Fibroblast of skin of abdomen (primary cell): ENCODE measurements around the gene NPTX2. TPM values are rescaled to one million over a fixed set of nuclear protein-coding genes. Genes with fewer than 3 reads are reported as not detected.
"Not testable (repeated sequence)": the region's sequence is repeated elsewhere in the genome, so short reads cannot be mapped to it uniquely, and the experiment has no call there.

Experiments
- DNase-seq: peaks from one replicate; pipeline ENCODE4 v3.0.0-alpha.2; 2013
- polyA plus RNA-seq, 2 experiments: library from polyadenylated mRNA; unstranded; fragments of 120-200 nt; gene quantifications; one replicate each; pipeline ENCODE4 v1.2.1, GENCODE V29; 2013; ENCODE audit not compliant: insufficient read length in 2 of 2

Gene NPTX2, protein sequence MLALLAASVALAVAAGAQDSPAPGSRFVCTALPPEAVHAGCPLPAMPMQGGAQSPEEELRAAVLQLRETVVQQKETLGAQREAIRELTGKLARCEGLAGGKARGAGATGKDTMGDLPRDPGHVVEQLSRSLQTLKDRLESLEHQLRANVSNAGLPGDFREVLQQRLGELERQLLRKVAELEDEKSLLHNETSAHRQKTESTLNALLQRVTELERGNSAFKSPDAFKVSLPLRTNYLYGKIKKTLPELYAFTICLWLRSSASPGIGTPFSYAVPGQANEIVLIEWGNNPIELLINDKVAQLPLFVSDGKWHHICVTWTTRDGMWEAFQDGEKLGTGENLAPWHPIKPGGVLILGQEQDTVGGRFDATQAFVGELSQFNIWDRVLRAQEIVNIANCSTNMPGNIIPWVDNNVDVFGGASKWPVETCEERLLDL
- polyA plus RNA-seq (2013, experiment 1 of 2; ENCODE audit: insufficient read length): 1.6 TPM
- polyA plus RNA-seq (2013, experiment 2 of 2; ENCODE audit: insufficient read length): 1.7 TPM

DNA sequence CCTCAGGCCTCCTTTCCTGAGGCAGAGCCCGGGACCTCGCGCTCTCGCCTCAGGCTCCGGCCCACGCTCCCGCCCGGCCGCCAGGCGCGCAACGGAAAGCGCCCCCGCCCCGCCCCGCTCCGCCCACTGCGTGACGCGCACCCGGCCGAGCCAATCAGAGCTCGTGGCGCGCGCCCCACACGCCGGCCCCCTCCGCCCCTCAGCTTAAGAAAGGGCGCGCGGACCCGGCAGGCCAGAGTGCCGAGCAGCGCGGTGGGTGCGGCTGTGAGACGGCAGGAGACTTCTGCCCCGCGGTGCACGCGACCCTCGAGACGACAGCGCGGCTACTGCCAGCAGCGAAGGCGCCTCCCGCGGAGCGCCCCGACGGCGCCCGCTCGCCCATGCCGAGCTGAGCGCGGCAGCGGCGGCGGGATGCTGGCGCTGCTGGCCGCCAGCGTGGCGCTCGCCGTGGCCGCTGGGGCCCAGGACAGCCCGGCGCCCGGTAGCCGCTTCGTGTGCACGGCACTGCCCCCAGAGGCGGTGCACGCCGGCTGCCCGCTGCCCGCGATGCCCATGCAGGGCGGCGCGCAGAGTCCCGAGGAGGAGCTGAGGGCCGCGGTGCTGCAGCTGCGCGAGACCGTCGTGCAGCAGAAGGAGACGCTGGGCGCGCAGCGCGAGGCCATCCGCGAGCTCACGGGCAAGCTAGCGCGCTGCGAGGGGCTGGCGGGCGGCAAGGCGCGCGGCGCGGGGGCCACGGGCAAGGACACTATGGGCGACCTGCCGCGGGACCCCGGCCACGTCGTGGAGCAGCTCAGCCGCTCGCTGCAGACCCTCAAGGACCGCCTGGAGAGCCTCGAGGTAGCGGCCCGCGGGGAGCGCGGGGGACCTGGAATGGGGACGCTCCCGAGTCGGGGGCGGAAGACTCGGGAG is at the start of gene NPTX2:
Gene NPTX2 (plus strand): TSS at position 235 of the 909 bp plus-strand sequence. CDS start 177 bp downstream, at position 412.
- peak; percentile 32 for DNase-seq

DNA sequence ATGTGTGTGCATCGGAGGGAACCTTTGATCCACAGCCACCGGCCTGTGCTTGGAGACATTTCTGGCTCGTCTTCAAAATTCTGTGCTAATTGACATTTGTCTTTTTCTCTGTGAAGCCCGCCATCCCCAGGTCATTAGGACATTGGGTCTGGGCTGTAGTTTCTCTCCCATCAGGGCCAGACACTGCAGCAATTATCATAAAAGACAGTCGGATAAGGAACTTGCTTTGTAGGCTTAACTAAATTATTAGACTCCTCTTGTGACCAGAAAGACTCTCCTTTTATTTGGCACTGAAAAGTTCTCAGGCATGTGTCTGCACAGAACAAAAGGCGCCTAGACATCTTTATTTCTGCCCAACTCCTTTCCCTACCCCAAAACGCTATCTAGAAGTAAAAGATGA is 49.1 kb upstream of the NPTX2 start:
- no peak for DNase-seq

DNA sequence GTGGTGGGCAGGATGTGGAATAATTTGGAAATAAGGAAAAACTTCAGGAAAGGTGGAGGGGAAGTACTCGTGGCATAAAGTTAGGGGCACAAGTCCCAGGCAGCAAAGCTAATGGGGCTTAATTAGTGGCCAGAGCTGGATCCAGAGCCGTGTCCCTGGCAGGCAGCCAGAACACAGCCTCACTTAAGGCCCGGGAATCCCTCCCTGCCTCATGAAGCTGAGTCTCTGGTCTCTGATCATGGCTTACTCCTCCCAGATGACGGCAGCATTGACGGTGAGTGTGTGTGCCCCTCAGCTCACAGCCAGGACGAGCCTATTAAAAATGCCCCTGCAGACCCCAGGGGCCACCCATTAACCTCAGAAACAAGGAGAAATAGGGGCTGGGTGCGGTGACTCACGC is 48.2 kb upstream of the NPTX2 start:
- DNase-seq: no peak

DNA sequence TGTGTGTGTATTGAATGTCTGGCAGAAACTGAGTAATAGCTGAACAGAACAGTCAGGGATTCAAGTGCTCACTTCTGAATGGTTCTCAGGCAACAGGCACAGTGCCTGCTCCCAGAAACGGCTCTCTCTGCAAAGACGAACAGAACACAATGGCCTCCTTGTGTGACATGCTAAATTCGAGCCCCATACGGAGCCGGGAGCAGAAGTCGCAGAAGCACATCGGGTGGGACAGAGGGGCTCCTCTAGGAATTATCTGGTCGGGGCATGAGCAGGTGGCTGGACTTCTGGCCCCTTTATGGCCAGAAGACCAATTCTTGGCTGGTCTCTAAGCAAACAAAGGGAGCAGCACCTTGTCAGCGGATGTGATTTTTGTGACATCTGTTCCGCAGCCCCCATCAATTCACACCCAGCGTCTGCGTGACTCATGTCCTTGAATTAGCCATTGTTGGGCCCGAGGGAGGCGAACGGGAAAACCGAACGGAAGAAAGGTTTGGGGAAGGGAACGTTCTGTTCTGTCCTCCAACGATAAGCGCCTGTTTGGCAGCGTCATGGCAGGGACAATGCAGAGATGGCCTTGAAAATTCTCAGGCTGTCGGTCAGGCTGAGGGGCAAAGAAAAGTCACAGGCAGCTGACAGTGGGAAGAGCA is 47.3 kb upstream of the NPTX2 start:
- DNase-seq: no peak

DNA sequence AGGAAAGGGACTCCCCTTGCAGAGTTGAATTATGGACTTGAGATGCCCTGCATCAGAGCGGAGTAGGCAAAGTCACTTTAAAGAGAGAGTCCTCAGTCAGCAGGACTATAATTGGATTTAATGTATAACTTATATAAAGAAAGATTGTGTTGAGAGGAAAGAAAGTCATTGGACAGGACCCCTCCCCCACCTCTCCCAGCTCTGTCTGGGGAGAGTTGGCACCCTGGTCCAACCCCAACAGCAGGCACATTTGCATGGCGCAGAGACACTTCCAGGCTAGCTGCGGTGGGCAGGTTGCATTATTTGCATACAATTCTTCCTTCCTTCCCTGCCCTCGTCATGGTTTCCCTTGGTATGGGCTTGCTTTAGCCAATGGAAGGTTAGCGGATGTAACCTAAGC is 46.1 kb upstream of the NPTX2 start:
- no peak for DNase-seq

DNA sequence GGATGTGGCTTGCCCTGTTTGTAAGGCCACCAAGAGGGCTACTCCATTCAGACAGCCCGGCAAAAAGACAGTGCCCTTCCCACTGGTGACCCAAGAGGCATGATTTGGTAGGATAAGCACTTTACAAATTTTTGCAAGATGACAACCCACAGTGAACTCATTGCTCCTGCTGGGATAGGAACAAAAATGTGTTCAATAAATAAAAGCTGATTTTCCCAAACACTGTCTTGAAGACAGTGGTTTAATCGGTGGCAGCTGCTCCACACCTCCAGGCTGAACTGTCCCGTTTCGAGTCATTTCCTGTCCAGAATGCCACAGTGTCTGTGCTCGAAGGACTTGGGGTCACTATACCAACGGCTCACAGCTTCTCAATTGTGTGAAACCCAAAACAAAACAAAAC is 45.1 kb upstream of the NPTX2 start:
- DNase-seq: no peak

DNA sequence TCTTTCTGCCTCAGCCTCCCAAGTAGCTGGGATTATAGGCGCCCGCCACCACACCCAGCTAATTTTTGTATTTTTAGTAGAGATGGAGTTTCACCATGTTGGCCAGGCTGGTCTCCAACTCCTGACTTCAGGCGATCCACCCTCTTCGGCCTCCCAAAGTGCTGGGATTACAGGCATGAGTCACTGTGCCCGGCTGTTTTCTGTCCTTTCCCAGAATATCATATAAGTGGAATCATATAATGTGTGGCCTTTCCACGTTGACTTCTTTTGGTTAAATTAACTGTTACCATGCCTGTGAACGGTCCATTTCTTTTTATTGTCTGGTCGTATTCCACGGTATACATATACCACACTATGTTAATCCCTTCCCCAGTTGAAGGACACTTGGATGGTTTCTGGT is 44.4 kb upstream of the NPTX2 start:
- DNase-seq: not testable (repeated sequence)

DNA sequence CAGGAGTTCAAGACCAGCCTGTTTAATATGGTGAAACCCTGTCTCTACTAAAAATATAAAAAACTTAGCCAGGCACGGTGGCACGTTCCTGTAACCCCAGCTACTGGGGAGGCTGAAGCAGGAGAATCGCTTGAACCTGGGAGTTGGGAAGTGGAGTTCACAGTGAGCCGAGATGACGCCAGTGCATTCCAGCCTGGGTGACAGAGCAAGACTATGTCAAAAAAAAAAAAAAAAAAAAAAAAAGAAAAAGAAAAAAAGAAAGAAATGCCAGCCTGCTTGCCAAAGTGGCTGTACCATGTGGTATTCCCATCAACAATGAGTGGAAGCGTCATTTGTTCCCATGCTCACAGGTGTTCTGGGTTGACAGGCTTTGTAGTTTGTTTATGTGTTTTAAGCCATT is 43.3 kb upstream of the NPTX2 start:
- no peak for DNase-seq

DNA sequence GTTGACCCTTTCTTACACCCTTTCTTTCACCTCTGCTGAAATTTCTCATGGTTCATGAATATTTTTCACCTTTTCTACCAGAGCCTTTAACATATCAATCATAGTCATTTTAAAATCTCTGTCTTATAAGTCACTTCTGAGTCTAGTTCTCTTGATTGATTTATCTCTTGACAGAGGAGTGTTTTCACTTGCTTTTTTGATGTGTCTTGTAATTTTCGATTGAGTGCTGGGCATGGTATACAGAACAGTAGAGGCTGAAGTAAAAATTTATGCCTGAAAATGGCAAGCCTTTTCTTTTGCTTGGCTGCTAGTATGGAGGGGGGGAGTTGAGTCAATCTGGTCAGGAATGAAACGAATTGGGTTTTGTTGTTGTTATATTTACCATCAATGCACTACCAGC is 41.2 kb upstream of the NPTX2 start:
- DNase-seq: no peak

DNA sequence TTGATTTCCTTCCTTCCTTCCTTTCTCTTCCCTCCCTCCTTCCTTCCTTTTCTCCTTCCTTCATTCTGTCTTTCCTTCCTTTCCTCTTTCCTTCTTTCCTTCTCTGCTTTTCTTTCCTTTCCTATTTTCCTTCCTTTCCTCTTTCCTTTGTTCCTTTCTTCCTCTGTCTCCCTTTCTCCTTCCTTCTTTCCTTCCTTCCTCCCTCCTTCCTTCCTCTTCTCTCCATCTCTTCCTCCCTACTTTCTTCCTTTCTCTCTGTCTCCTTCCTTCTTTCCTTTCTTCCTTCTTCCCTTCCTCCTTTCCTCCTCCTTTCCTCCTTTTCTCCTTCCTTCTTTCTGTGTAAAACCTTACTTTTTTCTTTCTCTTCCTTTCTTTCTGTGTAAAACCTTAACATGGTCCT is 32.3 kb upstream of the NPTX2 start:
- DNase-seq: no peak

DNA sequence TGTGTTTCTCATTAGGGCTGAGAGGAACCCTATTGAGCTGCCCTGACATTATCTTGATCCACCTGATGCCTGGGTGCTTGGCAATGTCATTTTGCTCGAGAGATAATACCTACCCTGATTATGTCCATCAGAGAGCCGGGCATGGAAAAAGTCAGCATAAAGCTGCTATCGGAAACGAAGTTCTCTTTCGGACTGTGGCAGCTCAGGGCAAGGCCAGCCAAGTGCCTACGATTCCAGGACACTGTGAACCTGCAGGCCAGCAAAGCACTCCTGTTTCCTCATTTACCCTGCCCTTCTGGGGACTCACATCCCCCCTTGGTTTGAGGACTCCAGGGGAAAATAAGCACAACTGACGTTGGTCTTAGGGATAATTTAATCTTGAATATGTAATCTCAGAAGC is 25.2 kb upstream of the NPTX2 start:
- no peak for DNase-seq

DNA sequence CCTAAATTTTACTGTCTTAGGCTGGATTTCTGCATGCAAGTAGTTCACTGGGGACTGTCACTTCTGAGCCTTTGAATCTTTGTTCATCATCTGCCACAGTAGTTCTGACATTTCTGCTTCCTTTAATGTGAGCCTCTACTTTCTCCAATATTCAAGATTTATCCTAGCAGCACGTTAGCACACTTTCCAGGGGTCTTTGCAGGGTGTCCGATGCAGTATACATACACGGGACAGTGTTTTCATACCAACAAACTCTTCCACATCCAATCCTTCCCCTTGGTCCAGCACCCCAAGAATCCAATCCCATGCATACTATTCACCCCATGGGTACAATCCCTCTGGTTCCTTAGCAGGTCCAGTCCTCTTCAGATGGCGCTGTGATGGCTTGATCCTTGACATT is 22.7 kb upstream of the NPTX2 start:
- DNase-seq: no peak

DNA sequence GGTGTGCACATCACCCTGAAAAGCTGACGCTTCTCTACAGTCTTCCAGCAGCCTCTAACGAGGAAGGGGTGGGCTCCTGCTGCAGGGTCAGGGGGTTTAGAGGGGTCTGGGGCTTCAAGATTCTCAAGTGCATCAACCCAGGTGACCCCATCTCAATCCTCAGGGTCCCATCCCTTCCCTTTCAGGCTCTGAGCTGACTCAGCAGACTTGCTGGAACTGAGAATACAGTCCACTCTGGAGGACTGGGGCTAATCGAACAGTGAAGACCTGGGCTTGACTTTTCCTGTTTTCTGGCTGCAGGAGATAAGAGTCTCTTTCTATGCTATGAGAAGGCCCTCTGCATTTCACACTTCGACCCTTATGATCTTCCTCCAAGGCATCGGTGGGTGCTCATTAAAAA is 22.3 kb upstream of the NPTX2 start:
- DNase-seq: no peak

DNA sequence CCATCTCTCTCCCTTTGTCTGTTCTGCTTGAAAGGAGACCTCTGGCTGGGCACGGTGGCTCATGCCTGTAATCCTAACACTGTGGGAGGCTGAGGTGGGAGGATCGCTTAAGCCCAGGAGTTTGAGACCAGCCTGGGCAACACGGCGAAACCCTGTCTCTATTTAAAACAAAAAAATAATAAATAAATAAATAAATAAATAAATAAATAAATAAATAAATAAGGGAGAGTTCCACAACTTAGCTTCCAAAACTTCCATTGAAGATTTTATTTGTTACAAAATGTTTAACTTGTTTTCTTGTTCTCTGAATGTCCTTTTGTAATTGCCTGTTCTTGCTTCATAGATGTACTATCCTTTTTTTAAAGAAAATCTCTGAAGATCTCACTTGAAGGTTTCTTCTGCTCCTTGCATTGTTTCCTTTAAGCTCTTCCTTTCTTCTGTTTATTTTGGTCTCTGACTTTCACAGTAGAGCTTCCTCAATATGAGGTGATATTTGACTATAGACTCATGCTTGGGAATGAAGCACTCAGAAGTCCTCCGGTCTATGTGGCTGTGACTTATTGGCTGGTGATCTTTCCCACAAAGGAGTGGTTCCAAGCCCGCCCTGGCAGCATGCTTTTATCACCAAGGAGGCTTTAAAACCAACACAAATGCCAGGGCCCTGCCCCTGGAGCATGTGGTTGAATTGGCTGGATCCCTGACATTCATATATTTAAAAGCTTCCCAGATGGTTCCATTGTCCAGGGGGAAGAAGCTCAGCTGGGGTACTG is 18.1 kb upstream of the NPTX2 start:
- no peak for DNase-seq

DNA sequence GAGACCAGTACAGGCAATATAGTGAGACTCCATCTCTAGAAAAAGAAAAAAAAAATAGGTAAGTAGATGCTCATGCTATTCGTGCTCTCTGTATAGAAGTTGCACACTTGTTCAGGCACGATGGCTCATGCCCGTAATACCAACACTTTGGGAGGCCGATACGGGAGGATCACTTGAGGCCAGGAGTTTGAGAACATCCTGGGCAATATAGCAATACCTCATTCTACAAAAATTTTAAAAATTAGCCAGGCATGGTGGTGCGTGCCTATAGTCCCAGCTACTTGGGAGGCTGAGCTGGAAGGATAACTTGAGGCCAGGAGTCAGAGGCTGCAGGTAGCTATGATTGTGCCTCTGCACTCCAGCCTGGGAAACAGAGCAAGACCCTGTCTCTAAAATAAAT is 17.2 kb upstream of the NPTX2 start:
- no peak for DNase-seq

DNA sequence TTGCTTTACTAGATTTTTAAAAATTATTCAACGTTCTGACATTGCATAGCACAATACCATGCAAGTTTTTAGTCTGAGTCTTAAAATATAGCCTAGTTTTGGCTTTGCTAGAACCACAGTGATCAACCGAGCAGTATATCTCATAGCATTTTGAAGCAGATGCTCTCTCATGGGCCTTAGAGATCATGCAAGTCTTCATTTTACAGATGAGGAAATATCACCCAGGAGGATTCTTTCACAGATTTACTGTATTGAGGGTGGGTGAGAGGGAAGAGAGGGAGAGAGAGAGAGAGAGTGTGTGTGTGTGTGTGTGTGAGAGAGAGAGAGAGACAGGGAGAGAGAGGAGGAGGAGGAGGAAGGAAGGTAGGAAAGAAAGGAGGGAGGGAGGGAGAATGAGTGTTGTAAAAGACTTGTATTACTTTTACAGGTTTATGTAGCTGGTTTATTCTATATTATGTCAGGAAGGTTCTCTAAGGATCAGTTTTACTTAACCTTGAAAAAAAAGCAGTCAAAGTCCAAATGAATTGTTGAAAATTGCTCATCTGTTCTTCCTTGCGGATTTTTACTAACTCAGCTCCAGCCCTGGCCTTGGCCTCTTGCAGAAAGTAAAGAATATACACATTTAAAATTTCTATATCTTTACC is 14.2 kb upstream of the NPTX2 start:
- no peak for DNase-seq

DNA sequence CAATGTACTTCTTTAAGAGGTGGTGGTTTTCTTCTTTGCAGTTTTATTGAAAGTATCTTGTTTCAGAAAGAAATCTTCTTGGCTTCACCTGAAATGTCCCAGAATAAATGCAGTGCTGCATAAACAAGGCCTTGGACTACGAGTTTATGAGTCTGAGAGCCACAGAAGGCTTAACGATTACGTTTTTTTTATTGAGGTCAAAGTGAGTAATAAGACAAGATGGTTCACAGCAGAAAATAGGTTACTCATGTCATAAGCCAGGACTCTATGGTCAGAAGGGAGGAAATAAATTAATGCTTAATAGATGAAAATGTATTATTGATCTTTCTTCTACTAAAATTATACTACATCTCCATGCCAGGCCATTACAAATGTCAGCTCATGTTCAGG is 13.7 kb upstream of the NPTX2 start:
- no peak for DNase-seq

DNA sequence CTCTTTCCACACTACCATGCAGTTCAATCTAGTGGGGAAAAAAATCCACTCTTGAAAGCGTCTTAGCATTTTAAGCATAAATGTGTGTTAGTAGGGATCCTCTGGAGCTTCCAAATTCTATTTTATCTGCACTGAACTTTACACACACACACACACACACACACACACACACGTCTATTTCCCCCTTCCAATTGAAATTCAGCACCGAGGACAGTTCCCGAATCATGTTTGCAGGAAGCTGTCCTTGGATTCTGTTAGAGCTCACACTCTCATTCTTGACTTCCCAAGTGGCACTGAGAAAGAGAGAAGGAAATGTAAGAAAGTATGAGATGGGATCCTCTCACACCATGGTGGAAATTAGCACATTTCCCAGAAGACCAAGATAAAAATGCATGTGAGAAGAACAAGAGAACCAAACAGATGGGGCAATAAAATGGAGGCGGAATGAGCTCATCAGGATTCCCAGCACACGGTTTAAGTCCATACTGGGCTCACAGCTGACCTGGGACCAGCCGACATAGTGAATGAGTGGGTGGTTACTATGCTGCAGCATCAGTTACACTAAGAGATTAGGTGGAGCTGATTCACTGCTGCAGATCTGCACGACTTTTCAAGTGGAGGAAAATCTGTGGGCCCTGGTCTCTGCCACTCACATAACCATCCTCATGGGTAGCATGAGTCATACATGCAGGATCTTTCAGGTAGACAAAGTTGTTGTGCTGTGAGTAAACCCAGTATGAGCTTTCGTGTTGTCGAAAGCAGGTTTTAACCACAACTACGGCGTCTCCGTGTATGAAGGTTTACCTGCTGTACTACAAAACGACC is 3.3 kb upstream of the NPTX2 start:
- peak; percentile 33 for DNase-seq

DNA sequence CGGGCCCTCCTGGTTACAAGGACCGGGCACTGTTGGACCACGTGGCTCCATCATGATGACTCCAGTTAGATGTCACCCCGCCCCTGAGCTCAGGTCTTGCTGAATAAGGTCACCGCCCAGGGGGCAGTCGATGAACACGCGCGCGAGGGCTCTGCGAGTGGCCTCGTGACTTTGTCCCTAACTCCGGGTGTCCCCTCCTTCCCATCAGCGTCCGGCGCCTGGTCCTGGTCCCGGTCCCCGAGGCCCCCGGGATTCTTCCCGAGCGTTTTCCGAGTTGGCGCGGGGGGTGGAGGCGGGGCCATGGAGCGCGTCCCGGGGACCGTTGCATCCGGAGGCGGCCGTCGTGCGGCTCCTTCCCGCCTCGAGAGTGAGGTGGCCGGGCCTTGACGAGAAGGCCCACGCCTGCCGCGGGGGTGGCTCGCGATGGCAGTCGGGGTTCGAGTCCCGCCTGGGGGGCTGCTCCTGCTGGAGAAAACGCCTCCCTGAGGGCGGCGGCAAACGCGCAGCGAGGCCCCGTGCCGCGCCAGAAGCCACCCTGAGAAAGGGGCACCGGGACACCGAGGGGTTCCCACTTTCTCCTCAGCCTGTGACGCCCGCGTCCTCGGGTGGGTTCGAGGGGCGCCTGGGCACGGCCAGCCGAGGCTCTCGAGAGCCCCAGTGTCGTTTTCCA is 569 bp upstream of the NPTX2 start:
- no peak for DNase-seq

DNA sequence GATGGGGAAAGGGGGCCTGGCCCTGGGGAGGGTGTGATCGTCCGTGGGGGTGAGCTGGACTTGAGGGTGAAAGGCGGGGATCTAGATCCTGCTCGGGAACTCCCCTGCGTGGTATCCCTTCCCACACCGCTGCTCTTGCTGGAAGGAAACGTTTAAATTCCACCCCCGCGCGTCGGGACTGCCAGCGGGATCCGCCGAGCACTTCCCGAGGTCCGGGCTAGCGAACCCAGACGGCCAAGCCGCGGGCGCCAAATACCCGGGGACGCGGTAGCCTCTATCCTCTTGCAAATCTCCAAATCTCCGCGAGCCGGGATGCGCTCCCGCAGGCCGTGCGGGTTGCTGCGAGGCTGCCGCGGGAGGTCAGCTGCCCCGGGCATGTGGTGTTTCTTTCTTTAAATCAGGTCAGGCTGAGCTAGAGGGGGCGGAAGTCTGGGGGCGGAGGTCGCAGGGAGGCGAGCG is 904 bp downstream of the NPTX2 start:
- no peak for DNase-seq
